ENCODE results near the gene BCL2.

DNA sequence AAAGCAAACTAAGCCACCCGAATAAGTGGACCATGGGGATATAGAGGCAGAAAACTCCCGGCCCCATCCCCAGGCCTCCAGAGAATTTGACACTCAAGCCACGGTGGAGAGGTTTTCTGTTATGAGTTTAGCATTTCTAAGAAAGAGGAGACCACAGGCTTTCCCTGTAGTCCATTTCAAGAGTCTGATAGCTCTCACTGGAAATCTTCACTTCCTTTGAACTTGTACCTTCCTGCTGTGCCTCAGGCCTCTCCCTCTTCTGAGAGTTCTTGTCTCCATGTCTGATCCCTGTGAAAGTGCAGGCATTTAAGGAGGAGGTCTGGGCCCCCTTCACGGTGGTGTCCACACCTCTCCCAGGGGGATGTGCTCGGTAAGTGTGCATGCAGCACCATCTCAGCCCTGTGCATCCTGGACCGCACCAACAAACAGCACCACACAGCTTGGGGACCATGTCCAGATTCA lies 113.7 kb downstream of the BCL2 start:
- TF ChIP-seq, protein P1, sequence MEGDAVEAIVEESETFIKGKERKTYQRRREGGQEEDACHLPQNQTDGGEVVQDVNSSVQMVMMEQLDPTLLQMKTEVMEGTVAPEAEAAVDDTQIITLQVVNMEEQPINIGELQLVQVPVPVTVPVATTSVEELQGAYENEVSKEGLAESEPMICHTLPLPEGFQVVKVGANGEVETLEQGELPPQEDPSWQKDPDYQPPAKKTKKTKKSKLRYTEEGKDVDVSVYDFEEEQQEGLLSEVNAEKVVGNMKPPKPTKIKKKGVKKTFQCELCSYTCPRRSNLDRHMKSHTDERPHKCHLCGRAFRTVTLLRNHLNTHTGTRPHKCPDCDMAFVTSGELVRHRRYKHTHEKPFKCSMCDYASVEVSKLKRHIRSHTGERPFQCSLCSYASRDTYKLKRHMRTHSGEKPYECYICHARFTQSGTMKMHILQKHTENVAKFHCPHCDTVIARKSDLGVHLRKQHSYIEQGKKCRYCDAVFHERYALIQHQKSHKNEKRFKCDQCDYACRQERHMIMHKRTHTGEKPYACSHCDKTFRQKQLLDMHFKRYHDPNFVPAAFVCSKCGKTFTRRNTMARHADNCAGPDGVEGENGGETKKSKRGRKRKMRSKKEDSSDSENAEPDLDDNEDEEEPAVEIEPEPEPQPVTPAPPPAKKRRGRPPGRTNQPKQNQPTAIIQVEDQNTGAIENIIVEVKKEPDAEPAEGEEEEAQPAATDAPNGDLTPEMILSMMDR (IDR thresholded peaks at IDR 0.05) = no peak
- no peak for TF ChIP-seq POLR2A (IDR thresholded peaks at IDR 0.05)

Measured in transverse colon (tissue), 3 donors.